Stimulated activated CD4-positive, alpha-beta T cell treated with anti-CD3 and anti-CD28 coated beads, TNF-alpha, amount 100 ng/mL, for 24 hours (primary cell): ENCODE data around the gene CNST.
"Not testable (repeated sequence)": the region's sequence is repeated elsewhere in the genome, so short reads cannot be mapped to it uniquely, and the experiment has no call there.

Source experiments
- DNase-seq, 3 experiments: peaks; one replicate each; pipeline ENCODE4 v3.0.0-alpha.2; 2020; ENCODE audit warnings: low read depth in 3 of 3

Gene CNST

DNA sequence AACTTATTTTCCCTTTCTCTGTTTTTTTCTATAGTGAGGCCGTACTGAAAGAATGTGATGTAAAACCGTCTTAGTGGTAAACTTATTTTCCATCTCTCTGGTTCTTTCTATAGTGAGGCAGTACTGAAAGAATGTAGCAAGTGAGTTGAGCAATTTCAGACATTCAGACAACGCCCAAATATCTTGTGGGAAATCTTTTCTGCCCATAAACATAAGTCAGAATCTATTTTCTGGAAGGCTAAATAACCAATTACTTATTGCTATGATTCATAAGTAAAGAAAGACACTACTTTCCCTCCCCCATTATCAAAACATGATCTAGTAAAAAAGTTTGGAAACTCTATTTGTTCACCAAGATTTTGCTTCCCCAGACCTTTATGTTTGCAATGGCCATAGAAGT is 139.1 kb downstream of the CNST start:
- DNase-seq: no peak

DNA sequence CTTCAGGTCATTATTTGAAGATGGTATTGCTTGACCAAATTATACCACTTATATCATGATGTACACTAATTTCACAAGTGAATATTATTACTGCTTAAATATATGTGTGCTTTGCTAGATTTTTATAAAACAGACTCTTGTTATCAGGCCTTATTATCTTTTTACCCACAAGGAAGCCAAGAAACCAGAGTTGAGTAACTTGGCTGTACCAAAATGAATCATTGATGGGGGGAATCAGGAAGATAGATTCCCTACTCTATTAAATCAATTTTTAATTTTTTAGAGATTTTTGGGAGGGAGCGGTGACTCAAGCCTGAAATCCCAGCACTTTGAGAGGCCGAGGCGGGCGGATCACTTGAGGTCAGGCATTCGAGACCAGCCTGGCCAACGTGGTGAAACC is 141.9 kb downstream of the CNST start:
- no peak for DNase-seq

DNA sequence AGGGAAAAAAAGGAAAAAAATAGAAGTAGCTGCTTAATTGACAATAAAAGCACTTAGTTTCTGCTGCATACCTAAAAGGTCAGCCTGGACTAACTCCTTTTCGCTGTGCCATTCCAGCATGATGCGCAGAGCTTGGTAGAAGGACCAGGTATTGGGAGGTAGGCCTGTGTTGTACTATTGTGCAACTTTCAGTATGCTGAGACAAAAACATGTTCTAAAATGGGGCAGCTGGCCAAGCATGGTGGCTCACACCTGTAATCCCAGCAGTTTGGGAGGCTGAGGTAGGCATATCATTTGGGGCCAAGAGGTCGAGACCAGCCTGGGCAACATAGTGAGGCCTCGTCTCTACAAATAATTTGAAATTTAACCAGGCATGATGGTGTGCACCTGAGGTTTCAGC is 142.9 kb downstream of the CNST start:
- no peak for DNase-seq

DNA sequence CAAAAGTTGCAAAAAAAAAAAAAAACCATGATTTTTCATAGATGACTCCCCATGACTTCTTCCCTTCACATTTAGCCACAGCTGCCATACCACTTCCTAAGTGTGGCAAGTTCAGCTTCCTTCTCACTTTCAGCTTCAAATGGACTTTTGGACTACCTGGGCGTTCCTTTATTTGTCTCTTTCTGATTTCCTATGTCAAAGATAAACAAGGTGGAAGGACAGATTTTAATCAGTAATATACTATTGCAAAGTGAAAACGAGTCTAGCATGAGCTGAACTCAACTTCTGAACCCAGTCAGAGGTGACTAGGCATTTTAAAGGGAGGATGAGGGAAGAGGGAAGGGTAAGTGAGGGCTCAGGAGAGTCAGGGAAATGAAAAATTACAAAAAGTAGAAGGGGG is 143.6 kb downstream of the CNST start:
- no peak for DNase-seq

DNA sequence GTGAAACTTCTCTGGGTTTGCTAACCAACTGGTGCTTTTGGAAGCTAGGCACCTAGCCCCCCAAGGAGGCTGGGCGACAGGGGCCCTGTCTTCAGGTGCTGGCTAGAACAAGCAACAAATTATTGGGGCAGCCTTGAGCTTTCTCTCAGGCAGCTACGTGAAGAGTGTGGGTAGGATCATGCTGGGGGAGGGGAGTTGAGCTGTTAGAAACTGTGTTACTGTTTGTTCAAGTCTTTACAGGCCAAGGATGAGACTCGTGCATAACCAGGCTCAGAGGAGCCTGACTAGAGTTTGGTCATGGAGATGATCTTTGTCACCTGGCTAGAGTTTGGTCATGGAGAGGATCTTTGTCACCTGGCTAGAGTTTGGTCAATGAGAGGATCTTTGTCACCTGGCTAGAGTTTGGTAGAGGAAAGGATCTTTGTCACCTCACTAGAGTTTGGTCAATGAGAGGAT is 145.3 kb downstream of the CNST start:
- DNase-seq: no peak

DNA sequence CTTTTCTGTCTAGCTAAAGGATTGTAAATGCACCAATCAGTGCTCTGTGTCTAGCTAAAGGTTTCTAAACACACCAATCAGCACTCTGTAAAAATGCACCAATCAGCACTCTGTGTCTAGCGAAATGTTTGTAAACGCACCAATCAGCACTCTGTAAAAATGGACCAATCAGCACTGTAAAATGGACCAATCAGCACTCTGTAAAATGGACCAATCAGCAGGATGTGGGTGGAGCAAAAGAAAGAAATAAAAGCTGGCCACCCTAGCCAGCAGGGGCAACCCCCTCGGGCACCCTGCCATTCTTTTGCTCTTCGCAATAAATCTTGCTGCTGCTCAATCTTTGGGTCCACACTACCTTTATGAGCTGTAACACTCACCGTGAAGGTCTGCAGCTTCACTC is 146.2 kb downstream of the CNST start:
- DNase-seq: not testable (repeated sequence)
